Hematopoietic multipotent progenitor cell treated with erythropoietin and hydrocortisone succinate and interleukin-3 and kit ligand, for 6 days (in vitro differentiated cells): ENCODE results near the gene FCHO2.
"Not testable (repeated sequence)": the region's sequence is repeated elsewhere in the genome, so short reads cannot be mapped to it uniquely, and the experiment has no call there.

Experiments
- DNase-seq: peaks from one replicate; pipeline ENCODE4 v3.0.0-alpha.2; 2015

Gene FCHO2

DNA sequence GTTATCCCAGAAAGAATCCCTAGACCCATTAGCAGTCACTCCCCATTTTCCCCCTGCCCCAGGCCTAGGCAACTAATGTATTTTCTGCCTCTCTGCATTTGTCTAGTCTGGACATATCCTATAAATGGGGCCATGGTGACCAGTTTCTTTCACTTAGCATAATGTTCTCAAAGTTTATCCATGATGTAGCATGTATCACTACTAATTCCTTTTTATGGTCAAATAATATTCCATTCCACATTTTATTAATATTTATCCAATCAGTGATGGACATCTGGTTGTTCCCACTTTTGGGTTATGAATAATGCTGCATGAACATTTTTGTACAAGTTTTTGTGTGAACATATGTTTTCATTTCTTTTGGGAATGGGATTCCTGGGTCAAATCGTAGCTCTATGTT, 1.5 kb downstream of the FCHO2 start:
- no peak for DNase-seq

DNA sequence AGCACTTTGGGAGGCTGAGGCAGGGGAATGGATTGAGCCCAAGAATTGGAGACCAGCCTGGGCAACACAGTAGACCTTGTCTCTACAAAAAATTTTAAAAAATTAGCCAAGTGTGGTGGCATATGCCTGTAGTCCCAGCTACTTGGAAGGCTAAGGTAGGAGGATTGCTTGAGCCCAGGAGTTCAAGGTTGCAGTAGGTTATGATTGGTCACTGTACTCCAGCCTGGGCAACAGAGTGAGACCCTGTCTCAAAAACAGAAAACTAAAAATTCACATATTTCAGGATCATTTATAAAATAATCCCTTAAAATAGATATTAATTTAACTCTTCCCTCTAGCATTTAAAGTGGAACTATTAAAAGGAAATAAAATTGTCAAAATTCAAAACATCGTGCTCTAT, 3.4 kb downstream of the FCHO2 start:
- DNase-seq, result no peak

DNA sequence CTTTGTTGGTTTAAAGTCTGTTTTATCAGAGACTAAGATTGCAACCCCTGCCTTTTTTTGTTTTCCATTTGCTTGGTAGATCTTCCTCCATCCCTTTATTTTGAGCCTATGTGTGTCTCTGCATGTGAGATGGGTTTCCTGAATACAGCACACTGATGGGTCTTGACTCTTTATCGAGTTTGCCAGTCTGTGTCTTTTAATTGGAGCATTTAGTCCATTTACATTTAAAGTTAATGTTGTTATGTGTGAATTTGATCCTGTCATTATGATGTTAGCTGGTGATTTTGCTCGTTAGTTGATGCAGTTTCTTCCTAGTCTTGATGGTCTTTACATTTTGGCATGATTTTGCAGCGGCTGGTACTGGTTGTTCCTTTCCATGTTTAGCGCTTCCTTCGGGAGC, 18.6 kb downstream of the FCHO2 start:
- DNase-seq, result not testable (repeated sequence)

DNA sequence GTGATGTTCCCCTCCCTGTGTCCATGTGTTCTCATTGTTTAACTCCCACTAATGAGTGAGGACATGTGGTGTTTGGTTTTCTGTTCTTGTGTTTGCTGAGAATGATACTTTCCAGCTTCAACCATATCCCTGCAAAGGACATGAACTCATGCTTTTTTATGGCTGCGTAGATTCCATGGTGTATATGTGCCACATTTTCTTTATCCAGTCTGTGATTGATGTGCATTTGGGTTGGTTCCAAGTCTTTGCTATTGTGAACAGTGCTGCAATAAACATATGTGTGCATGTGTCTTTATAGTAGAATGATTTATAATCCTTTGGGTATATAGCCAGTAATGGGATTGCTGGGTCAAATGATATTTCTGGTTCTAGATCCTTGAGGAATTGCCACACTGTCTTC, 21.0 kb downstream of the FCHO2 start:
- not testable (repeated sequence) for DNase-seq

DNA sequence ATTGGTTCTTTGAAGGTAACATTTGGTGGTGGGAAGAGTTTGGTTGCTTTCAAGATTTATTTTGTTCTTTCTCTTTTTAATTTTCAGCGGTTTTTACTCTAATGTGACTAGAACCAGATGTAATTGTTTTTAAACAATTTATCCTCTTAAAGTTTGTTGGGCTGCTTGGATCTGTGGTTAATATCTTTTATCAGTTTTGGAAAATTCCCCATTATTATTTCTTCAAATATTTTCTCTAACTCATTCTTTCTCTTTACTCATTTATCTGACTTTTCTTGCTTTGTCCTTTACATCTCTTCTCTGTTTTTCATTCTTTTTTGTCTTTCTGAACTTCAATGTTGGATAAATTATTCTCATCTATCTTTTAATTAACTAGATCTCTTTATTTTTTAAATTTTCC, 29.9 kb downstream of the FCHO2 start:
- no peak for DNase-seq

DNA sequence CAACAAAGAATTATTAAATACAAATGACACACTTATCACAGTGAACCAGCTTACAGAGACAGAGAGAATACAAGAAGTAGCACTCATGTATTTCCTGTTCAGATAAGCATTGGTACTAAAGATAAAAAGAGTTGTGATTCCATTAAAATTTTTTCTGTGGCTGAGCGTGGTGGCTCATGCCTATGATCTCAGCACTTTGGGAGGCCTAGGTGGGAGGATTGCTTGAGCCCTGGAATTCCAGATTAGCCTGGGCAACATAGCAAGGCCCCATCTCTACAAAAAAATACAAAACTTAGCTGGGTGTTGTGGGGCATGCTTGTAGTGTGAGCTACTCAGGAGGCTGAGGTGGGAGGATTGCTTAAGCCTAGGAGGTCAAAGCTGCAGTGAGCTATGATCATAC, 32.9 kb downstream of the FCHO2 start:
- DNase-seq, result peak; percentile 81

DNA sequence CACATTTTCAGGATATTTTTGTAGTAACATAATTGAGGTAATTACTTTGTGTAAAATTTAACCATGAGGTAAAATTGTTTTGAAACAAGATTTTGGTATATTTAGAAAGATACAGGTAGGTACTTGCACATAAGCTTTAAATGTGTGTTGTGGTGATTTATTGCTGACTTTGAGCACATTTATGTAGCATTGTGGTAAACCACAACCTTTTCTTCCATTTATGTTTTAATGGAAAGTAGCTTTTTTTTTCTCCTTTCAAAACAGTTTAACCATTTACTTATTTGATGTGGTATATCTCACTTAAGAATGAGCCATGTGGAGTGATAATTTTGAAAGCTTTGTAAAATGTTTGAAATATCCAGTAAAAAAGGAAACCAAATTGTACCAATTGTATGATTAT, 35.6 kb downstream of the FCHO2 start:
- no peak for DNase-seq

DNA sequence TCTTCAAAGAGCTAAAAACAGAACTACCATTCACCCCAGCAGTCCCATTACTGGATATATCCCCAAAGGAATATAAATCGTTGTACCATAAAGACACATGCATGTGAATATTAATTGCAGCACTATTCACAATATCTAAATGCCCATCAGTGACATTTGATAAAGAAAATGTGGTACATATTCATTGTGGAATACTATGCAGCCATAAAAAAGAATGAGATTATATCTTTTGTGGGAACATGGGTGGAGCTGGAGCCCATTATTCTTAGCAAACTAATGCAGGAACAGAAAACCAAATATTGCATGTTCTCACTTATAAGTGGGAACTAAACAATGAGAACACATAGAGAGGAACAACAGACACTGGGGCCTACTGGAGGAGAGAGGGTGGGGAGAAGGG, 38.7 kb downstream of the FCHO2 start:
- DNase-seq, result no peak

DNA sequence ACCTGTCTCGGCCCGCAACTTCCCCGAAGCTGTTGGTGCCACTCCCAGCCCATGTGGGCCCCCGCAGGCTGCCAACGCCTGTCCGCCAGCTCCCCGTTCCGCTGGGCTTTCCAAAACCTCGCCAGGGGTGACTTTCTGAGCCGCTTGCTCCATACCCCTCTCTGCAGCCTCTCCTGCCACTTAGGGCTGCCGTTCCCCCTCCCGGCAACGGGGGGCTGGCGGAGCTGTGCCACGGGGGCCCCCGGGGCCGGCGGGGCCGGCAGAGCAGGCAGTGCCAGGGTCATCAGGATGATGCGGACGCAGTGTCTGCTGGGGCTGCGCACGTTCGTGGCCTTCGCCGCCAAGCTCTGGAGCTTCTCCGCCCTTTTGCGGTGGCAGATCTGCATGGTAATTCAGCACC, 40.8 kb downstream of the FCHO2 start:
- no peak for DNase-seq

DNA sequence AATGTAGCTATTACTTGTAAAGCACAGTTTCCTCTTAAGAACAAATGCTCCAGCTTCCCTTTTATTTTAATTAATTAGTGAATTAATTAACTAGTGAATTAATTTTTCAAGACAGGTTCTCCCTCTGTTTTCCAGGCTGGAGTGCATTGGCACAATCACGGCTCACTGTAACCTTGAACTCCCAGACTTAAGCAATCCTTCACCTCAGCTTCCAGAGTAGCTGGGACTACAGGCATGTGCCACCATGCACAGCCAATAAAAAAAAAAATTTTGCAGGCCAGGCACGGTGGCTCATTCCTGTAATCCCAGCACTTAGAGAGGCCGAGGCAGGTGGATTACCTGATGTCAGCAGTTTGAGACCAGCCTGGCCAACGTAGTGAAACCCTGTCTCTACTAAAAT, 44.1 kb downstream of the FCHO2 start:
- no peak for DNase-seq

DNA sequence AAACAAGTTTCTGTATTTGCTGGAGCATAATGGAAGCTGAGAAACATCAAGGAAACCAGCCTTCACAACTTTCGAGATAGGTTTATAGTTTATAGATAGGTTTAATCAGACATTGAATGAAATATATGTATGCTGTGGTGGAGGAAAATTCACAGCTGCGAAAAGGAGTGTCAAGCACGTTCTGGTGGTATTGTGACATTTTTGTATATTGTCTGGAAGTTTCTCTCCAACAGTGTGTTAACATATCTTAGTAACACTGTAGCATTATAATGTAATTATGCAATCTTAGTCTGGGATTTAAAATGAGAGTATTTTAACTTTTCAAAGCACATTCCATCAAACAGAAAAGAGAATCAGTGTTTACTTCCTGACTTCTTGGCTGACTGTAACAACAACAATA, 50.0 kb downstream of the FCHO2 start:
- DNase-seq, result no peak

DNA sequence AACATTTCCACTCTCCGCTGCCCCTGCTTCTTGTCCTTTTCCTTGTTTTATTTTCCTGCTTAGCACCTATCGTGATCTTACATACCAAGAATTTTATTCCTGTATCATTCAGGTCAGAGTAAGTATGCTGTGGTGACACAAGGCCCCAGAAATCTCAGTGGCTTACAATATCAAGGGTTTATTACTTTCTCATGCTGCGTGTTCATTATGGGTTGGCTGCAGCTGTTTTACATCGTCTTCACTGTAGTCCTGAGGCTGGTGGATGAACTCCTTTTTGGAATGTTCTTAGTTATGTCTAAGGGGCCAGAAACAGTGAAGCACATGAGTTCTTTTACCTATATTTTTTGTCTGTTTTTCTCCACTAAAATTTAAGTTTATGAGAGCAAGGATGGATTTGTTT, 51.2 kb downstream of the FCHO2 start:
- no peak for DNase-seq

DNA sequence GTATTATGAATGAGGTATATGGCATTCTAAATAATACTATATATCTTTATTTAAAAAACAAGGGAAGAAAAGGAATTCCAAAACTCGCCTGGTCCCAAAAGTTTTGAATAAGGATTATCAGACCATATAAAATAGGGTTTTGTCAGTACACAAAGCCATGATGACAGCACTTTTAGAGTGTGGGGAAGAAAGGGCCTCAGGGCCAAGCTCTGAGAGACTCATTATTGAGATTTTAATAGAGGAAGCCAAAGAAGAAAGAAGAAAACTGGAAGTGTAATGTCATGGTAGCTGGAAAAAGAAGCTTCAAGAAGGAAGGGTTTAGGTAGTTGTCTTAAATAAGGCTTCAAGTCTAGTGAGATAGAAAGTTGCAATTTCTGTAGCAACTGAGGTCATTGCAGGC, 53.0 kb downstream of the FCHO2 start:
- no peak for DNase-seq

DNA sequence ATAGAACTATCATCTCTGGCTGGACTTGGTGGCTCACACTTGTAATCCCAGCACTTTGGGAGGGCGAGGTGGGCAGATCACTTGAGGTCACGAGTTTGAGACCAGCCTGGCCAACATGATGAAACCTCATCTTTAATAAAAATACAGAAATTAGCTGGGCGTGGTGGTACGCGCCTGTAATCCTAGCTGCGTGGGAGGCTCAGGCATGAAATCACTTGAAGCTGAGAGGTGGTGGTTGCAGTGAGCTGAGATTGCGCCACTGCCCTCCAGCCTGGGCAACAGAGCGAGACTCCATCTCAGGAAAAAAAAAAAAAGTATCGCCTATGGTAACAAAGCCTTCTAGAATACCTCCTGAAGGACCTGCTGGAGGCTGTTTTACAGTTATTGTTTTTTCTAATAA, 55.8 kb downstream of the FCHO2 start:
- DNase-seq, result not testable (repeated sequence)

DNA sequence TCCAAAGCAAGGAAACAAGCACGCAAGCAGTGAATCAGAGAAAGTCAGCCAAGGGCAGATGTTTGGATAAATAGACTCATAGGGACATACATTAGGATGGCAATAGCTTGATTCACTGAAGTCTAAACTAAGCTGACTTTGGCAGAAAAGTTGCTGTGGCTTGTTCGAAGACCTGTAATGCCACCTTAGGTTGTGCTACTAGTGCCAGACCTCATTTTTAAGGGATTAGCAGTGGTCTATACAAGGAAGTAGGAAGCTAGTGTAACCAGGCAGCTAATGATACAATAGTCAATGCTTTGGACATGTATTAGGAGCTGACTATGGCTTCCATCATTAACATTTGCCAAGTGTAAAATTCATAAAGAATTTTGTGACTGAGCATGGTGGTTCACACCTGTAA, 63.1 kb downstream of the FCHO2 start:
- DNase-seq, result no peak

DNA sequence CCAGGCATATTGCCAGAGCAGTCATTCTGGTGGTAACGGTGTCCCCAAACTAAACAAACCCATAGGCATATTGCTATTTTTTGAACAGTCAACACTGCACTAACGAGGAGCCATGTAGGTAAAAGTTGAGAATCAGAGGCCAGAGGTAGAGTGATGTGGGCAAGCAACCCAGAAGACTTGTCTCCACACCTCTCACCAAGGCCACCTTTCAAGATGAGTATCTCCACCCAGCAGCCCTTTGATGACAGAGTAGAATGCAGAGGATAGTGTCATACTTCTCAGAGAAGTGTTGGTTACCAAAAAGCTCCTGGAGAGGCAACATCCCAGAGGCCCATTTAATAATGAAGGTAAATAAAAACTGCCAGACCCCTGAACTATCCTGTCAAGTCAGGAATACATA, 63.9 kb downstream of the FCHO2 start:
- DNase-seq, result no peak

DNA sequence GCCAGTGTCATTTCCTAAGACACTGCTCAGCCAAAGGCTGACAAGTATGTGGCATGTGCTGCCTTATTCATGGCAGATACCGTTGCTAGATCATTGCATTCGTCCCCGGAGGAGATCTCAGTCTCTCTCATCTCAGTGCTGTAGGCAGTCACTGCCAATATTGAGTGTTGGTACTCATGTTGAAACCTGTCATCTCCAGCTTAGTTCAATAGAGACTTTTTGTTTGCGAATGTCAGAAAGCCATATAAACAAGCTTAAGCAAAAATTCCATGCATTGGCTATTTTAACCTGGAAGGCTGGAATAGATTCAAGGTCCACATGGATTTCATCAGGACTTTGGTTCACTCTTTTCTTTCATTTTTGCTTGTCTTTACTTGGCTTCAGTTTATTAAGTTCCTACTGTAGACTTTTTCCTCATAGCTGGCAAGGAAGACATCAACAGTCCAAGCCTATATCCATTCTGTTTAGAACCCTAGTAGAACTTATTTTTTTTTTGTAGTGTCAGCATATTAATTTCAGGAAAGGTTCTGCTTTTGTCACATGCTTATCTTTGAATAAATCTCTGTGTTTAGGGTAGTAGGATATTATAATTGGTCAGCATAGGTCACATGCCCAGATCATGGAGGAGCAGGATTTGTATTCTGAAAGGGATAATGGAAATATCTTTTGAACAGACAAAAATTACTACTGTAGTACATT, 66.8 kb downstream of the FCHO2 start:
- DNase-seq, result no peak

DNA sequence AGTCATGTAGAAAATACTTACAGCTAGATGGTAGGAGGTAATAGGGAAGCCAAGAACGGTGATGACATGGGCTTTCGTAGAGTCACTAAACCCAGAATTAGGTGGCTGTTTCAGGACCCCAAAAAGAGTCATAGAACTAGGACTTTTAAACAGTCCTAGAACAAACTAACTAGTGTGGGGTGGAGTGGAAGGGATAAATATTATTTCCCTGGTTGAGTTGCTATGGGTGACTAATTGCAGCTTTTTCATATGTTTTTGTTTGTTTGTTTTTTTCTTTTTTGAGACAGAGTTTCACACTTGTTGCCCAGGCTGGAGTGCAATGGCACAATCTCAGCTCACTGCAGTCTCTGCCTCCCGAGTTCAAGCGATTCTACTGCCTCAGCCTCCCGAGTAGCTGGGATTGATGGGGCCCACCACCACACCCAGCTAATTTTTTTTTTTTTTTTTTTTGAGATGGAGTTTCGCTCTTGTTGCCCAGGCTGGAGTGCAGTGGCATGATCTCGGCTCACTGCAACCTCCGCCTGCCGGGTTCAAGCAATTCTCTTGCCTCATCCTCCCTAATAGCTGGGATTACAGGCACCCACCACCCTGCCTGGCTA, 69.2 kb downstream of the FCHO2 start:
- DNase-seq, result not testable (repeated sequence)

DNA sequence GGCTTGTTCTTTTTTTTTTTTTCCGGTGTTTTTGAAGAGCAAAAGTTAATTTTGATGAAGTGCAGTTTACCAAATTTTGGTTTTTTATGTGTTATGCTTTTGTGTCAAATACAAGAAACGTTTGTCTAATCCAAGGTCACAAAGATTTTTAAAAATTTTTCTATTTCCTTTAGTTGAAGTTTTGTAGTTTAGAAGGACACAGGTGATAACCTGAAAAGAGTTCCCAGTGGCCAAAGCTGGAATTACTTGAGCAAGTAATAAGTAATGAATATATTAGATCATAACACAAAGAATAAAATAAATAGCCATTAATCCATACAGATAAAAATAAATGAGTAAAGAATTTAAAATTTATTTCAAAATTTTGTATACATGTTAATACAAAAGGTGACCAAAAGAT, 71.5 kb downstream of the FCHO2 start:
- DNase-seq, result peak; percentile 15

DNA sequence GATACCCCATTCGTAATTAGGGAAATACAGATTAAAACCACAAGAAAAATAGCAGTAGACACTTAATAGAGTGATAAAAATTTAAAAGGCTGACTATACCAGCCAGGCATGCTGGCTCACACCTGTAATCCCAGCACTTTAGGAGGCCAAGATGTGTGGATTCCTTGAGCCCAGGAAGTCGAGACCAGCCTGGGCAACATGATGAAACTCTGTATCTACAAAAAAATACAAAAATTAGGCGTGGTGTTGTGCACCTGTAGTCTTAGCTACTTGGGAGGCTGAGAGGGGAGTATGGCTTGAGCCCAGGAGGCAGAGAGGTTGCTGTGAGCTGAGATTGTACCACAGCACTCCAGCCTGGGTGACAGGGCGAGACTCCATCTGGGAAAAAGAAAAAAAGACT, 72.0 kb downstream of the FCHO2 start:
- DNase-seq, result no peak

DNA sequence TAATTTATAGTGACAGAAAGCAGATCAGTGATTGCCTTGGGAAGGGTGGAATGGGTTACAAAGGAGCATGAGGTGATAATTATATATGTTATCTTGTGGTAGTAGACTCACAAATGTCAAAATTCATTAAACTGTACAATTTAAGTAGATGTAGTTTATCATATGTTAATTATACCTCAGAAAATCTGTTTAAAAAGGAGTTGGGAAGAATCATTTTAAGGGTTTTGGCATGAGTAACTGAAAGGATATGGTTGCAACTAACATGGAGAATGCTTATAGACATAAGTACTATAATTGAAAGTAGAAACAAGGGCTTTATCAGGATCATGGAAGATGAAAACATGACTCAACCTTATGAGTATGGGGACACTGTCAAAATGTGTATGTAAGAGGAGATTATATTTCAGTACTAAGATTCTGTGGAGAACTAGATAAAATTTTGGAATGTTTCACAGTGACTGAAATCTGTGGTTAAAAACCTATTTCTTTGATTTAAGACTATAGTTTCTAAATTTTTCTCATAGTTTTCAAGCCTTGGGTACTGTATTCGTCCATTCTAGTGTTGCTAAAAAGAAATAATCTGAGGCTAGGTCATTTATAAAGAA, 73.3 kb downstream of the FCHO2 start:
- DNase-seq, result no peak

DNA sequence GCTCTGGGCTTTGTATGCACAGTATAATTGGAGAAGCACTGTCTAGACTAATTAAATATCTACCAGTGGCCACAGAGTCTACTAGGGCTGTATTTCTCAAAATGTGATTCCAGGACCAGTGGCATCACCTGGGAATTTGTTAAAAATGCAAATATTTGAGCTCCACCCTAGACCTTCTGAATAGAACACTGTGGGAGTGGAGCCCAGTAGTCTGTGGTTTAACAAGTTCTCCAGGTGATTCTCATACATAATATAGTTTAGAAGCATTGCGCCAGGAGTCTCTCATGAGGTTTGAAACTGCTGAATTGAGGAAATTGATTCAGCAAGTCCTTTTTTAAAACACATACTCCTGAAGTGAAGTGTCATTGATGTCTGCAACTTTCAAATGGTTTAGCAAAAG, 74.7 kb downstream of the FCHO2 start:
- no peak for DNase-seq

DNA sequence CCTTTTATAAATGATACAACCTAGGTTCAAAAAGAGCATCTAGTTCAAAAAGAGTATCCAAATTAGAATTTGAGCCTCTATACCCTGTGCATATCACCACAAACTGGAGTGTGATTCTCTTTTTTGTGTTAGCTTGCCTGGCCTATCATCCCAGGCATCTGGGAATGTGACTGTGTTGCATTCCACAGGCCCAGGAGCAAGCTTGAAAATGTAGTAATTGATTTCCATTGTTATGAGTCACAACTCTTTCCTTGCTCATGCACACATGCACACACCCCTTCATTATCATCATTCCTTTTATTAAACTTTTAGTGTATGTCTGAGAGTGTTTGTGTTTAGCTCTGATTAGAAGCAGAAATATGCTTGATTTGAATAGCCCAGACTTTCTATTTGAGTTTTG, 75.2 kb downstream of the FCHO2 start:
- no peak for DNase-seq

DNA sequence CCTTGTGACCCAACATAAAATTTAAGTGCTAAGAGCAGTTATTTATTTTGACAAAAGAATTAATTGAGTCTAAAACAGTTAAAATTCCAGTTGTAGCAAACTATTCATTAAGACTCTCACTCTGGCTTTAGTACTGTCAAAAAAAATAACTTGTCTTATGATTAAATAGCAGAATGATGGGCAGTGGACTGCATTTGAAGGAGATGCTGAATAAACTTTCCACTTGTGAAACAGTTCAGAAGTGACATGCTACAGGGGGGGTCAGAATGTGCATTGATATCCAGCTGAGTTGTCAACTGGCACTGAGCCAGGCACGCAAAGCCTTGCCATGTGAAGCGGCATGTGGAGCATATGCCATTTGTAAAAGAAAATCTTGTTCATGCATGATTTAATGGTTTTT, 76.0 kb downstream of the FCHO2 start:
- DNase-seq, result peak; percentile 8

DNA sequence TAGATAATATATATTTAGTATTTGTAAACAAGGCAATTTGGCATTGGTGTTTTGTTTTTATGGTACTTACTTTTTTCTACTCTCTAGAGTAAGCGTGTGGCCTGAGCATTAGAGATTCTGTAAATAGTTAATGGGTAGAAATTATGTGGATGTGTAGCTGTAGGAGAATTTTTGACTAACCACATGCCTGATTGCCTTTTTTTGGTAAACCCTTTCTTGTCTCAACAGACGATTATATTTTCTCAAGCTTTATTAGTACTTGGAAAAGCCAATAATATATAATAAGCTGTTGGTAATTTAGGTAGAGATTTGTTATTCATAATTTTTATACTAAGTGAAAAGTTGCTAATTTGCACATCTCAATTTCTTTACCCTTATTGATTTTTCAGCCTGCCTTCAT, 76.8 kb downstream of the FCHO2 start:
- no peak for DNase-seq
